Adipocyte (in vitro differentiated cells): ENCODE data around the gene CD164L2.
A peak's percentile ranks its signal among the peaks of the same experiment; 100 is the strongest.

Experiments
- DNase-seq: peaks from one replicate; pipeline ENCODE4 v3.0.0-alpha.2; 2015; ENCODE audit warnings: low read depth
- H3K27me3 ChIP-seq: replicated peaks from 2 replicates; pipeline ENCODE4 v1.7.0; 2013; ENCODE audit warnings: mild to moderate bottlenecking, low read length, moderate library complexity; ENCODE audit not compliant: control insufficient read depth, insufficient read depth
- H3K36me3 ChIP-seq: 2 replicates; pipeline ENCODE4 v1.7.0; 2013; ENCODE audit warnings: low read length, mild to moderate bottlenecking, moderate library complexity; ENCODE audit not compliant: control insufficient read depth, insufficient read depth, severe bottlenecking
- H3K4me1 ChIP-seq: 2 replicates; pipeline ENCODE4 v1.7.0; 2013; ENCODE audit warnings: mild to moderate bottlenecking, low read length, moderate library complexity; ENCODE audit not compliant: control insufficient read depth, insufficient read depth
- H3K4me3 ChIP-seq: 2 replicates; pipeline ENCODE4 v1.7.0; 2013; ENCODE audit warnings: mild to moderate bottlenecking, low read length, moderate library complexity
- H3K9ac ChIP-seq: 2 replicates; pipeline ENCODE4 v1.7.0; 2013; ENCODE audit warnings: mild to moderate bottlenecking, low read length, moderate library complexity
- H3K9me3 ChIP-seq: 2 replicates; pipeline ENCODE4 v1.7.0; 2013; ENCODE audit warnings: mild to moderate bottlenecking, low read length, moderate library complexity; ENCODE audit not compliant: control insufficient read depth

The CD164L2 gene

DNA sequence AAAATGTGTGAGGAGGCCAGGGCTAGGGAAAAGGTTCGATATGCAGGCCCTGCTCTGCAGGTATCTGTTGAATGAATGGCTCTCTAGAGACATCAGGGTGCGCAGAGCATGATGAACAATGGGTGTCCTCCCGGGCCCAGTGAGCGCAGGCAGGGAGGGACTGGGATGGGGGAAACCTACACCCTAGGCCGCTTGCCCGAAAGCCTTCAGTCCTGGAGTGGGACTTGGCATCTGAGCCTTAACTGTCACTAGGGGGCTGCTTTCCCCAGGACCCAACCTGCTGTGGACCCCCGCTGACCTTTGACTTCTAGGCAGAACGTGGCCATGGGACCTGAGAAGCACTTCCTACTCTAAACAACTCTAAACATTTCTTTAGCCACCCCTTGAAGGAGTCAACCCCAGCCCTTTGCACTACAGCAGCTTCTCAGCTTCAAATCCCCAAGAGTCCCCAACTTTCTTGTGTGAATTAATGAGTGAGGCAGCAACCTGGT is 15.9 kb downstream of the CD164L2 start:
- peak overlapping the region; percentile 95 for H3K9ac ChIP-seq
- peaks cover 24% of the 10 kb centered on the region for H3K4me1 ChIP-seq
- no peak for DNase-seq
- peaks cover 16% of the 10 kb centered on the region for H3K36me3 ChIP-seq
- no peaks in the 10 kb centered on the region for H3K27me3 ChIP-seq
- H3K9me3 ChIP-seq = no peaks in the 10 kb centered on the region
- peak overlapping the region; percentile 93 for H3K4me3 ChIP-seq

DNA sequence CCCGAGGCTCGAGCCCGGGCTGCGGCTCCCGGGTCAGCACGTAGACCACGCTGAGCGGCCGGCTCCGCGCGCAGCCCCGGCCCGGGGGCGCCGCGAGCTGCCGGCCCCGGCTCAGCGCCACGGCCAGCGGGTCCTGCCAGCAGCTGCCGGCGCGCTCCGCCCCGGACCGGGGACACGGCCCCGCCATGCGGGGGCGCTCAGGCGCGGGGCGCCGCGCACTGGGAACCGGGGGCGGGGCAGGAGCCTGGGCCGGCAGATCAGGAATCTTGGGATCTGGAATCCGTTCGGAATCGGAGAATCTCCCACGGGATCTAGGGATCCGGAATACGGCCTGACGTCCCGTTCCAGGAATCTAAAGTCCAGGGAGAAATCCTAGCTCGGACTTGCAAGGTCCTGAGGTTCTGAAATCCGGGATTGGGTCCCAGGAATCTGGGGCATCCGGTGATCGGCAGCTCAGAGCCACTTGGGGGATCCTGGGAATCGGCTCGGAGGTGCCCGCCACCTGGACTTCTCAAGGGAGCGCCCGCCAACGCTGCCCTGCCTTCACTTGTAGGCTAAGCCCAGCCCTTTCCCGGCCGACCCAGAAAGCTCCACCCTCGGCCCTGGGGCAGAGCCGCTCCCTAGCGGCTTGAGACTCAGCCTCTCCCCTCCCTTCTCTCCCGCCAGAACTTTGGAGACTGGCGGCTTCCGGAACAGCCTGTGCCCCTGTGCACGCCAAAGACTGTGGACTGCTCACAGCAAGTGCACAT is 16.5 kb downstream of the CD164L2 start, which contains the start of gene MAP3K6:
TSS of gene MAP3K6 (minus strand) at position 551 of the 749 bp plus-strand sequence. CDS start at position 187, 364 bp downstream.
- H3K4me3 ChIP-seq = peak within 1 kb of the TSS; percentile 93
- DNase-seq = peak; percentile 91
- H3K36me3 ChIP-seq = peaks cover 23% of the 10 kb centered on the region
- peaks cover 24% of the 10 kb centered on the region for H3K4me1 ChIP-seq
- H3K27me3 ChIP-seq = no peaks in the 10 kb centered on the region
- H3K9me3 ChIP-seq = no peaks in the 10 kb centered on the region
- peak within 1 kb of the TSS; percentile 95 for H3K9ac ChIP-seq

DNA sequence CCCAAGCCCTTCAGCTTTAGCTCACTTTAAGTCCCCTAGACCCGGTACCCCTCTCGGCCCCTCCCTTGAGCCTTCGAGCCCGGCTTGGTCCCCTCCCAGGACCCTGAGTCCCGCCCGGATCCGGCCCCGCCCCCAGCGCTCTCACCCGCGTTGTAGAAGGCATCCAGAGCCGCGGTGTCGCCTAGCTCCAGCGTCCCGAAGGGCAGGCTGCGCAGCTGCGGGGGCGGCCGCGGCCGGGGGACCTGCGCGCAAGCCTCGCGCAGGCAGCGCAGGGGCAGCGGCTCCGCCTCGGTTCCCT is 17.1 kb downstream of the CD164L2 start:
- H3K4me3 ChIP-seq = peak overlapping the region; percentile 93
- H3K4me1 ChIP-seq = peaks cover 24% of the 10 kb centered on the region
- peak overlapping the region; percentile 95 for H3K9ac ChIP-seq
- peaks cover 28% of the 10 kb centered on the region for H3K36me3 ChIP-seq
- H3K9me3 ChIP-seq = no peaks in the 10 kb centered on the region
- peak; percentile 85 for DNase-seq
- H3K27me3 ChIP-seq = no peaks in the 10 kb centered on the region

DNA sequence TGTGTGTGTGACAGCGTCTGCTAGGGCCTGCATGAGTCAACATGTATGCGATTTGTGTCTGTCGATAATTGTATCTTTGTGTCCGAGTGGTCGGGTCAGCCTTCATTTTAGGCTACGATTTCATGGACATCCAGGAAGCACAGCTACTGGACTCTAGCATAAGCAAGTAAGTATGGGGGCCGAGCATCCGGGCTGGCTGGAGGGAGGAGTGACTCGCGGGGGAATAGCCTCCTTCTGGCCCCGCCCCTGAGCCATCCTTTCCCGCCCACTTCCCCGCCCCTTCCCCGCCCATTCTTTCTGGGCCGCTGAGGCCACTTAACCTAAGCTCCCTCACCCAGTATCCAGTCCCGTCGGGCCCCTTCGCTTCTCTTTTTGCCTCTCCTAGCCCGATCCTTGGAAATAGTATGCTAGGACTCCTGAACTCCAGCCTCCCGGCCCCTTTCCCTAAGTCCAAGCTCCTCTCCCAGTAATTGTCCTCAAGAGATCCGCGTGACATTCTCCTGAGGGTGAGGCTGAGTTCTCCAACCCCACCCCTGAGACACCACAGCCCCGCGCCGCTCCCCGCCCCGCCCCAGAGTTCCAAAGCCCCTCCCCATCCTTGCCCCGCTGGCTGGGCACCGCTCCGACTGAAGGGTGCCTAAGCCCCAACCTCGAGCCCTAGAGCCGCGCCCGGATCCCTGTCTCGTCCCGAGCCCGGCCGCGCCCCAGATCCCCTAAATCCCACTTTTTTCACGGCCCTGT is 17.6 kb downstream of the CD164L2 start:
- no peaks in the 10 kb centered on the region for H3K9me3 ChIP-seq
- no peaks in the 10 kb centered on the region for H3K27me3 ChIP-seq
- peaks cover 33% of the 10 kb centered on the region for H3K36me3 ChIP-seq
- H3K4me1 ChIP-seq = peaks cover 24% of the 10 kb centered on the region
- DNase-seq = peak; percentile 95
- peak overlapping the region; percentile 93 for H3K4me3 ChIP-seq
- peak overlapping the region; percentile 95 for H3K9ac ChIP-seq

DNA sequence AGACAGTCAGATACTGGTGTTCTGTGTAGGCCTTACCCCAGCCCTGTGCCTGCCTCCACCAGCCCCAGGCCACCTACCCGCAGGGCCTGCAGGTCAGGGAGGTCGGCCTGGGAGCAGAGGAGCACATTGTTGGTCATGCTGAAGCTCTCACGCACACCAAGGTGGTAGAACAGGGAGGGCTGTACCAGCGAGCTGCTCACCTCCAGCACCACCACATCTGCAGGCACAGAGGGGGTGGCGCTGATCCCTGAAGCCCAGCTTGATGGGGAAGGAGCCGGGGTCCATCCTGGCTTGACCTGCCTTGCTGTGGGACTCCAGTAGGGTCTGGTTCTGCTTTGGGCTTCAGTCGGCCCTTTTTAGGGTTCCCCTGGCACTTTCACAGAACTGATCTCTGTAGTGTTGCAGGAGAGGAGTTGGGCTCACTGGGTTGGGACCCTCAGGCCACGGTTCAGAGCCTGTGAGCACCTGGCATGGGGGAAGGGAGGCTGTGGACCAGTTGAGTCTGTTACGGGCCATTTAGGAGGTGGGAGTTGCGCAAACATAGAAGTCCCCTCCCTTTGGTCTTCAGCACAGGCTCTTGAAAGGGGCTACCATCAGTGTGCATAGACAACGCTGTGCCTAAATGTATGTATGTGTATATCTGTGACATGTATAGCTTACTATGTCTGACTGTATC is 18.3 kb downstream of the CD164L2 start:
- H3K36me3 ChIP-seq = peaks cover 37% of the 10 kb centered on the region
- H3K9ac ChIP-seq = peak overlapping the region; percentile 95
- no peaks in the 10 kb centered on the region for H3K27me3 ChIP-seq
- no peak for DNase-seq
- H3K9me3 ChIP-seq = no peaks in the 10 kb centered on the region
- H3K4me3 ChIP-seq = peak overlapping the region; percentile 93
- peaks cover 24% of the 10 kb centered on the region for H3K4me1 ChIP-seq

DNA sequence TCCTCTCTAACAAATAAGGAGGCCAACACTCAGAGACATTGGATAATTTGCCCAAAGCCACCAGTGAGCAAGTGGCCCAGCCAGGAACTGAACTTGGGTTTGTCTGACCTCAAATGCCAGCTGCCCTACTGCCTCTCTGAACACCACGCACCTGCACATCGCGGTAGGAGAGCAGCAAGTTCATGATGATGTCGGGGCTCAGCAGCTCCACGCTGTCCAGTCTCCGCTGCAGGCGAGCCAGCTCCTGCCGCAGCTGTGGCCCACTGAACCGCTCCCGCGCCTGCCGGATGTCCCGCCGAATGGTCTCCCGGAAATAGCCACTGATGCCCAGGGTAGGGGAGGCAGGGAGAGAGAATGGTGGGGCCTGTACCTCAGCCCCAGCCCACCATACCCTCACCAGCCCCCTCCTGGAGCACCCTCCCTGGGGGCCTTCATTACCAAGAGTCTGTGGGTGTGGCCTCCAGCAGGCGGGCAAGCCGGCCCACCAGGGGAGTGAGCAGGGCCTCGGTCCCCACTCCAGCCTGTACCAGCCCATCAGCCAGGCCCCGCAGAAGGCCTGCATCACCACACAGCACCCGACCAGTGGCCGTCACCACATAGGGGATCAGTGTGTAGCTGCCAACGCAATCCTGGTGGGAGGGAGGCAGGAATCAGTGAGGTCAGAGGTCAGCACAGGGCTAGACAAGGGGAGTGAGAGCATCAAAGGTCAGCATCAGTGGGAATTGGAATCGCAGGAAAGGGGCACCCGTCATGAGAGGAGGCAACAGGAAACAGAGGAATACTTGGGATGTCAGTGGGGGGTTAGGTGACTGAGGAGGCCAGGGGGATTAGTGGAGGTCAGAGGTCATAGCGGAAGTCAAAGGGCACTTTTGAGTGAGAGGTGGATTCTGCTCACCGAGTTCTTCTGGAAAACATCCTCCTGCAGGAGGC is 19.1 kb downstream of the CD164L2 start:
- Histone ChIP-seq H3K36me3 (peaks cover 45% of the 10 kb centered on the region), H3K9me3 (no peaks in the 10 kb centered on the region), H3K4me1 (peaks cover 24% of the 10 kb centered on the region), H3K9ac (peak overlapping the region; percentile 95), H3K4me3 (peak overlapping the region; percentile 93), H3K27me3 (no peaks in the 10 kb centered on the region)
- no peak for DNase-seq

DNA sequence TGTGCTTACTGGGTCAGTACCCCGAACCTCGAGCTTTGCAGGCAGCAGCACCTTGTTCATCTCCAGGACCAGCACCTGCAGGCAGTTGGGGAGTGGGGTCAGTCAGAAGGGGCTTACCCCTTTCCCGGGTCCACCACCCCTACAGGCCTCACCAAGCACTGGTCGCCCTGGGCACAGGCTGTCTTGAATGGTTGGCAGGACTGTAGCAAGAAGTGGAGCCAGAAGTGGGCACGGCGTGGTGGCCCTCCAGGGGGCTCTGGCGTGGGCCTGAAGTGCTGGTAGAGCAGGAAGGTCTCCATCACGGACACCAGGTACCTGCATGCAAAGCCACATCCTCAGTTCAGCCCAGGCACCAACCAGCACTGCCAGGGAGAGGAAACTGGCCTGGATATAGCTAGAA is 21.6 kb downstream of the CD164L2 start:
- no peak overlapping the region for H3K4me3 ChIP-seq
- no peak overlapping the region for H3K9ac ChIP-seq
- peaks cover 61% of the 10 kb centered on the region for H3K36me3 ChIP-seq
- DNase-seq = no peak
- no peaks in the 10 kb centered on the region for H3K27me3 ChIP-seq
- H3K9me3 ChIP-seq = no peaks in the 10 kb centered on the region
- peaks cover 11% of the 10 kb centered on the region for H3K4me1 ChIP-seq

DNA sequence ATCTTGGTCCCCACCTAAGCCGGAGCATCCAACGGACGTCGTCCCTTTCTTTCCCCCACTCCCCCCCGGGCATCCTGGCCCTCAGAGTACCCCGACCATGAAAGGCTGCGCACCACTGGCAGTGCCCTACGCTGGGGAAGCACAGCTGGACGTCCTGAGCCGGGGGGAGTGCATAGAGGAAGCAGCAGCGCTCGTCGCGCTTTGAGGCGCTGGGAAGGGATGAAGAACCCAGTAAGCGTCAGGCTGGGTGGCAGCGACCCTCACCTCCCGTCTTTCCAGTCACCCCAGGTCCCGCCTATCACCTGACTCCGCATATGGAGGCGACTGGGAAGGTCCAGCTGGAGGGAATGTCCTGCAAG is 22.1 kb downstream of the CD164L2 start:
- H3K27me3 ChIP-seq = no peaks in the 10 kb centered on the region
- no peak overlapping the region for H3K9ac ChIP-seq
- no peak for DNase-seq
- H3K36me3 ChIP-seq = peaks cover 67% of the 10 kb centered on the region
- H3K9me3 ChIP-seq = no peaks in the 10 kb centered on the region
- H3K4me3 ChIP-seq = no peak overlapping the region
- peaks cover 11% of the 10 kb centered on the region for H3K4me1 ChIP-seq

DNA sequence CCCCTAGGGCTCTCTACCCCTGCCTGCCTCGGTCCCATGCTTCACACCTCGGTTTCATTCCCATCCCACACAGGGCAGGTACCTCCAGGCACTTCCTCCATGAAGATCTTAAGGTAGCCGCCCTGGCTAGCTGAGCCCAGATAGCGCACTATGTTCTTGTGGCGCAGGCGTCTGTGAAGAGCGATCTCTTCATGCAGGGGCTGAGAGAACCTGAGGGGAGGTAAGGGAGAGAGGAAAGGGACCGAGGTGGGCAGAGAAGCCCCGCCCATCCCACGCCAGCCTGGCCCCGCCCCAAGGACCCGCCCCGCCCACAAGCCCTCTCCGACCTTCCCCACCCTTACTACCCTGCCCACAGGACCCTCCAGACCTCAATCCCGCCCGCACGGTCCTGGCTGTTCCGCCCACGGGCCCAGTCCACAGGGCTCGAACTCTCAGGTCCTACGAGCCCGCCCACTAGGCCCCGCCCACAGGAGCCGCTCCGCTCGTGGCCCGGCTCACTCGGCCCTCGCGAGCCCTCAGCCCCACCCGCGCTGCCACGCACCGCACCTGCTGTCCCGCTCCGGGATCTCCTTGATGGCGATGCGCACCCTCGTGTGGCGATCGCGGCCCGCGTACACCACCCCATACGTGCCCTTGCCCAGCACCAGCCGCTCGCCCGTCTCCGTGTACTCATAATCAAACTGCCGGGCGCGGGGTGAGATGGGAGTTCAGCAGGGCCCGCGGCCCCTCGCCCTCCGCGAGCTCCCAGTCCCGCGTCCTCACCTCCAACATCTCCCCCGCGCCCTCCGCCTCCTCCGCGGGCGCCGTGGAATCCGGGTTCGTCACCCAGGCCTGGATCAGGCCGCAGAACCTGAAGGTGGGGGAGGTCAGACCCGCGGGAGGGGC is 22.7 kb downstream of the CD164L2 start:
- no peak for DNase-seq
- no peak overlapping the region for H3K4me3 ChIP-seq

DNA sequence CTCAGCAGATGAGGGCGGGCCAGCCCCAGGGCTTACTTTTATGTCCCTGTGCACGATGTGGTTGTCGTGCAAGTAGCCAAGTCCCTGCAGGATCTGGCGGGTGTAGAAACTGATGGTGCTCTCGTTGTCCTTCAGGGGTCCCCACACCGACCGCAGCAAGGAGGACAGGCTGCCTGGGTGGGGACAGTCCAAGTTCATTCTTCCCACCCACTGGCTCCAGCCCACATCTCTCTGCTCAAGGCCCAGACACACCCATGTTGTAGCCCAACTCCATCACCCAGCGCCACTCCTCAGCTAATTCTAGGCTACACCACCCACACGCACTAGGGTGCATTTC is 23.3 kb downstream of the CD164L2 start:
- H3K27me3 ChIP-seq = no peaks in the 10 kb centered on the region
- no peak for DNase-seq
- H3K4me1 ChIP-seq = peaks cover 6% of the 10 kb centered on the region
- no peak overlapping the region for H3K4me3 ChIP-seq
- no peaks in the 10 kb centered on the region for H3K9me3 ChIP-seq
- H3K36me3 ChIP-seq = peaks cover 77% of the 10 kb centered on the region
- no peak overlapping the region for H3K9ac ChIP-seq

More for the DNA sequence above, 22.7 kb downstream of the CD164L2 start:
- Histone ChIP-seq H3K36me3 (peaks cover 73% of the 10 kb centered on the region), H3K9ac (no peak overlapping the region), H3K9me3 (no peaks in the 10 kb centered on the region), H3K4me1 (peaks cover 11% of the 10 kb centered on the region), H3K27me3 (no peaks in the 10 kb centered on the region)
